Measurements from ENCODE around the gene TBX5. TPM values are rescaled to one million over a fixed set of nuclear protein-coding genes. Genes with fewer than 3 reads are reported as not detected.
A peak's percentile ranks its signal among the peaks of the same experiment; 100 is the strongest.

Gene TBX5
- polyA plus RNA-seq, 3 donors: not detected

DNA sequence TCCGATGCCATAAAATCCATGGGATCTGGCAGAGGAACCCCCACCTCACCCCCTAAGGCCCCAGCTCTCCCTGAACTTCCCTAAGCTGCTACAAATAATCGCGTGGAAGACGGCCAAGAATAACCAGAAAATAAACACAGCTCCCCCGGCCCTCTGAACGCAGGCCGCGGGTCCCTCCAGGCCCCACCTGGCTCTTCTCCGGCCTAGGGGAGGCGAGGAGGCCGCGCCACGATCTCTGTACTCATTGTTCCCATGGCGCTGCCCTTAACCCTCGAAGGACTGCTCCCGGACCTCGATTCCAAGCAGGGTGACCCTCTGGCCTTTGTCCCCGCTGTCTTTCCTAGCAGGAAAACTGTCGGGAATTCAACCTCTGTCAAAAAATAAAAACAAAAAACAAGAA, 33.9 kb upstream of the TBX5 start:
- intact Hi-C loops (cut with micrococcal nuclease): no loop called here
- DNase-seq: no peak
- TF ChIP-seq, protein P1, sequence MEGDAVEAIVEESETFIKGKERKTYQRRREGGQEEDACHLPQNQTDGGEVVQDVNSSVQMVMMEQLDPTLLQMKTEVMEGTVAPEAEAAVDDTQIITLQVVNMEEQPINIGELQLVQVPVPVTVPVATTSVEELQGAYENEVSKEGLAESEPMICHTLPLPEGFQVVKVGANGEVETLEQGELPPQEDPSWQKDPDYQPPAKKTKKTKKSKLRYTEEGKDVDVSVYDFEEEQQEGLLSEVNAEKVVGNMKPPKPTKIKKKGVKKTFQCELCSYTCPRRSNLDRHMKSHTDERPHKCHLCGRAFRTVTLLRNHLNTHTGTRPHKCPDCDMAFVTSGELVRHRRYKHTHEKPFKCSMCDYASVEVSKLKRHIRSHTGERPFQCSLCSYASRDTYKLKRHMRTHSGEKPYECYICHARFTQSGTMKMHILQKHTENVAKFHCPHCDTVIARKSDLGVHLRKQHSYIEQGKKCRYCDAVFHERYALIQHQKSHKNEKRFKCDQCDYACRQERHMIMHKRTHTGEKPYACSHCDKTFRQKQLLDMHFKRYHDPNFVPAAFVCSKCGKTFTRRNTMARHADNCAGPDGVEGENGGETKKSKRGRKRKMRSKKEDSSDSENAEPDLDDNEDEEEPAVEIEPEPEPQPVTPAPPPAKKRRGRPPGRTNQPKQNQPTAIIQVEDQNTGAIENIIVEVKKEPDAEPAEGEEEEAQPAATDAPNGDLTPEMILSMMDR (IDR thresholded peaks at IDR 0.05): no peak
- Histone ChIP-seq H3K27ac (ENCODE audit: low read depth in 1 of 2, low read length in 2 of 2) (no peak overlapping the region), H3K79me2 (ENCODE audit: insufficient read depth, low read length) (no peaks in the 10 kb centered on the region), H3K9me3 (replicated peaks in 1 of 2; ENCODE audit: control insufficient read depth in 1 of 2, insufficient read depth in 1 of 2, low read length in 2 of 2) (peaks cover 0 to 38% of the 10 kb centered on the region in 2 donors), H3K4me3 (replicated peaks in 1 of 3; ENCODE audit: low read depth in 2 of 3, low read length in 3 of 3) (no peak overlapping the region), H3K9ac (ENCODE audit: insufficient read depth, low read length, poor library complexity, severe bottlenecking) (no peak overlapping the region), H3K36me3 (replicated peaks in 1 of 2; ENCODE audit: control insufficient read depth in 1 of 2, insufficient read depth in 2 of 2, low read length in 2 of 2) (no peaks in the 10 kb centered on the region), H2AFZ (ENCODE audit: insufficient read depth, low read depth, low read length, poor library complexity, severe bottlenecking) (no peak overlapping the region), H3K27me3 (ENCODE audit: control insufficient read depth in 2 of 2, insufficient read depth in 2 of 2, low read length in 2 of 2) (peaks cover 64 to 80% of the 10 kb centered on the region in 2 donors), H3K4me2 (replicated peaks; ENCODE audit: extremely low read depth, low read length, poor library complexity, severe bottlenecking) (no peak overlapping the region), H4K20me1 (ENCODE audit: insufficient read depth, low read length) (no peaks in the 10 kb centered on the region), H3K4me1 (ENCODE audit: control insufficient read depth in 1 of 2, insufficient read depth in 2 of 2, low read length in 2 of 2) (no peaks in the 10 kb centered on the region)
- no peaks in the 10 kb centered on the region for H3K36me3 Mint-ChIP-seq
- H3K27ac Mint-ChIP-seq: no peak overlapping the region
- peaks cover 70 to 82% (median 79%) of the 10 kb centered on the region in 3 donors for H3K27me3 Mint-ChIP-seq (ENCODE audit: low read depth in 3 of 3)
- peak overlapping the region in 1 of 2 donors; percentile 78 for H3K4me3 Mint-ChIP-seq
- peaks cover 3 to 26% (median 8%) of the 10 kb centered on the region in 7 donors for H3K9me3 Mint-ChIP-seq
- whole genome bisulfite sequencing (ENCODE audit: insufficient coverage): 2% methylated on average over 18 of the region's 19 CpGs
- peaks cover 2% of the 10 kb centered on the region for H3K4me1 Mint-ChIP-seq

DNA sequence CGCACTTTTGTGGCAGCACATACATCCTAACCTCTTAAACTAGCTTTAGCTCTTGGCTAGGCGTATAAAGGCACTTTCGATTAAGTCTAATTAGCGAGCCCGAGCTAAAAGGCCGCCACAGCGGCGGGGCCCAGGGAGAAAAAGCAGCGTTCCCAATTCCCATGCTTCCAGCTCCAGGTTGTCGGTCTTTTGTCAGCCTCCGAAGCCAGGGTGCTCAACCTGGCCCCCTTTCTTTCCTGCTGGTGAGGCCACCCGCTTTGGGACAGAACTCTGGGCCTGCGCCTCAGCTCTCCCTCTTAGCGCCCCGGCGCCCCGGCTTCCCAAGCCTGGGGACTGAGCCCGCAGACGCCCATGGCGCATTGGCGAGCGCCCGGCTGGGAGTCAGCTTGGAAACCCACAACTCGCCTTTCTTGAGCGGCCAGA, 33.3 kb upstream of the TBX5 start:
- Histone ChIP-seq H3K27me3 (ENCODE audit: control insufficient read depth in 2 of 2, insufficient read depth in 2 of 2, low read length in 2 of 2) (peaks cover 59 to 77% of the 10 kb centered on the region in 2 donors), H3K9me3 (replicated peaks in 1 of 2; ENCODE audit: control insufficient read depth in 1 of 2, insufficient read depth in 1 of 2, low read length in 2 of 2) (peaks cover 0 to 38% of the 10 kb centered on the region in 2 donors), H3K4me1 (ENCODE audit: control insufficient read depth in 1 of 2, insufficient read depth in 2 of 2, low read length in 2 of 2) (no peaks in the 10 kb centered on the region), H2AFZ (ENCODE audit: insufficient read depth, low read depth, low read length, poor library complexity, severe bottlenecking) (no peak overlapping the region), H3K4me2 (replicated peaks; ENCODE audit: extremely low read depth, low read length, poor library complexity, severe bottlenecking) (no peak overlapping the region), H3K4me3 (replicated peaks in 1 of 3; ENCODE audit: low read depth in 2 of 3, low read length in 3 of 3) (no peak overlapping the region), H3K9ac (ENCODE audit: insufficient read depth, low read length, poor library complexity, severe bottlenecking) (no peak overlapping the region), H3K27ac (ENCODE audit: low read depth in 1 of 2, low read length in 2 of 2) (no peak overlapping the region), H4K20me1 (ENCODE audit: insufficient read depth, low read length) (no peaks in the 10 kb centered on the region), H3K79me2 (ENCODE audit: insufficient read depth, low read length) (no peaks in the 10 kb centered on the region), H3K36me3 (replicated peaks in 1 of 2; ENCODE audit: control insufficient read depth in 1 of 2, insufficient read depth in 2 of 2, low read length in 2 of 2) (no peaks in the 10 kb centered on the region)
- no peaks in the 10 kb centered on the region for H3K36me3 Mint-ChIP-seq
- peaks cover 64 to 82% (median 77%) of the 10 kb centered on the region in 3 donors for H3K27me3 Mint-ChIP-seq (ENCODE audit: low read depth in 3 of 3)
- H3K4me3 Mint-ChIP-seq: peak overlapping the region in 1 of 2 donors; percentile 35
- TF ChIP-seq, protein P1 (IDR thresholded peaks at IDR 0.05): no peak
- 3% methylated on average over 17 of the region's 25 CpGs for WGBS (ENCODE audit: insufficient coverage)
- H3K27ac Mint-ChIP-seq: no peak overlapping the region
- intact Hi-C loops (cut with micrococcal nuclease): no loop called here
- no peak for DNase-seq
- peaks cover 2% of the 10 kb centered on the region for H3K4me1 Mint-ChIP-seq
- H3K9me3 Mint-ChIP-seq: peaks cover 3 to 24% (median 8%) of the 10 kb centered on the region in 7 donors
